Endothelial cell of hepatic sinusoid (primary cell): ENCODE data around the gene PRR35.

Experiments used
- in situ Hi-C: cut with HindIII; loops from 2 replicates; pipeline ENCODE4 v1.10.0; 2017; ENCODE audit warnings: low sequenced_read_pairs

PRR35 gene

DNA sequence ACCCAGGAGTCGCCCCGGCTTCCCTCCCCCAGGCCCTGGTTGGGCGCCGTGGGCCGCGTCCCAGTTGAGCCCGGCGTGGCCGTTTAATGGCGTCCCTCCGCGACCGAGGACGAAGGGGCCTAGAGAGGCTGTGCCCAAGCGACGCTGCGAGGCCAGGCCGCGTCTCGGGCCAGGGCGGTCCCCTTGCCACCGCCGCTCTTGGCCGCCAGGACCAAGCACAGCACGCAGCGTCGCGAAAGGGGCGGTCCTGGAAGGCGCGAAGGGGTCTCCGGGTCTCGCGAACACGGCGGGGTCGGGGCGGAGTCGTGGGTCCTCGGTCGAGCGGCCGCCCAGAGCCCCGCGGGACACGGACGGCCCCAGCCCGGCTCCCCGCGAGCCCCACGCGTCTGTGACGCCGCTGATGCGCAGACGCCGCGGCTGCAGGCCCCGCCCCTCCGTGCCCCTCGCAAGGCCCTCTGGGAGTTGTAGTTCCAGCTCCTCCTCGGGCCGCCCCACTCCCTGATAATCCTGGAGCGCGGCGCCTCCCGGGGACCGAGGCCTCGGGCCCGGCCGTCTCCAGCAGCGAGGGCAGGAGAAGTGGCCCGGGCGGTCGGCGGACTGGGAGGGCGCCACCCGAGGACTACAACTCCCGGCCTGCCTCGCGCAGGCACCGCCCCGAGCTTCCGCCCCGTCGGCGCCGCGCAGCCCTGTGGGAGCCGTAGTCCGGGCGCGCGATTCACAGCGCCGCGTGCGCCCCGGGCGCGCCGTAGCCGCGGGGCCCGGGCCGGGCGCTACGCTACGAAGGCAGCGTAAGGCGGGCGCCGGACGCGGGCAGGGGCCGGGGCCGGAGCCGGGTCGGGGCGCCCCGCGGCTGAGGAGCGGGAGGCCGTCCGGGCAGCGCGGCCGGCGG is 32.9 kb upstream of the PRR35 start, which contains the start of gene CAPN15:
Gene CAPN15 (plus strand): TSS at position 698 of the 889 bp plus-strand sequence. CDS start 19,127 bp downstream, outside the sequence.
- in situ Hi-C loops = loop anchor here (25.0 kb wide), 1 partner anchor 110 kb away; the partner anchor contains the start of genes MCRIP2, METTL26, WDR90 and WFIKKN1

GRCh38 chr16:528111-529011 is 31.8 kb upstream of the PRR35 start:
- in situ Hi-C loops = loop anchor here (25.0 kb wide), 1 partner anchor 109 kb away; the partner anchor contains the start of genes MCRIP2, METTL26, WDR90 and WFIKKN1

- in situ Hi-C loops = loop anchor here (25.0 kb wide), 1 partner anchor 108 kb away; the partner anchor contains the start of genes MCRIP2, METTL26, WDR90 and WFIKKN1
Observed at GRCh38 chr16:529012-529575, 31.1 kb upstream of the PRR35 start.

- in situ Hi-C loops = loop anchor here (25.0 kb wide), 1 partner anchor 107 kb away; the partner anchor contains the start of genes MCRIP2, METTL26, WDR90 and WFIKKN1
Observed at GRCh38 chr16:530111-530817, 29.9 kb upstream of the PRR35 start.

- in situ Hi-C loops = loop anchor here (25.0 kb wide), 1 partner anchor 106 kb away; the partner anchor contains the start of genes MCRIP2, METTL26, WDR90 and WFIKKN1
Observed at GRCh38 chr16:531494-532125, 28.6 kb upstream of the PRR35 start.

DNA sequence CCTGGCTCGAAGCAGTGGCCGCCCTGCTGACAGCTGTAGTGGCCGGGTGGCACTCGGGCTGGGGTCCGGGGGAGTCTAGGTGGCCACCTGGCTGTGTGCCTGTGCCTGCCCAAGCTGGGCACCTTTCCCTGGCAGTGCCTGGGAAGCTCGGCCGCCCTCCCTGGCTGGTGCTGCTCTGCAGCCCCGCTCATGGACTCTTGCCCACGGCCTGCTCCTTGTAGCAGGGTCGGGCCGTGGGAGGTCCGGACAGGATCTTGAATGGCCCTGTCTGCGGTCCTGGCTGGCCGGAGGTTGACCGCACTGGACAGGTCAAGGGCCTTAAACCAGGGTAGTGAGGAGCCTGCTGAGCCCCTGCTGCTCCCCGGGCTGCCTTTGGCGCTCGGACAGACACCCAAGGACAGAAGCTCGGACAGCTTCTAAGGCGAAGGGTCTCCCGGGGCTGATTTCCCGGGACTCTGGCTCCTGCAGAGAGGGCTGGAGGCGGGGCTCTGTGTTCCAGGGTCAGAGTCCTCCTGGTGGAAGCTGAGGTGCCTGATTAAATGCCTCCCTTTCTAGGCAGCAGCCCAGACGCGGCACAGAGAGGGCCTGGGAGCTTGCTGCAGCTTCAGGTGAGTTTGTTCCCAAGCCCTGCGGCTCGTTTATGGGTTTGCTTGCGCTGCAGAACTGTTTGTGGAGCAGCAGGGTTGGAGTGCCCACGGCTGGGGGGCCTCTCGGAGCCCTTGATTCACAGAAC is 26.6 kb upstream of the PRR35 start:
- in situ Hi-C loops = loop anchor here (25.0 kb wide), 1 partner anchor 104 kb away; the partner anchor contains the start of genes MCRIP2, METTL26, WDR90 and WFIKKN1

- in situ Hi-C loops = loop anchor here (25.0 kb wide), 1 partner anchor 103 kb away; the partner anchor contains the start of genes MCRIP2, METTL26, WDR90 and WFIKKN1
Observed at GRCh38 chr16:534135-534534, 26.1 kb upstream of the PRR35 start.

GRCh38 chr16:534856-535445 is 25.2 kb upstream of the PRR35 start:
- in situ Hi-C loops = loop anchor here (25.0 kb wide), 1 partner anchor 102 kb away; the partner anchor contains the start of genes MCRIP2, METTL26, WDR90 and WFIKKN1

GRCh38 chr16:535446-536405 is 24.5 kb upstream of the PRR35 start:
- in situ Hi-C loops = loop anchor here (25.0 kb wide), 1 partner anchor 102 kb away; the partner anchor contains the start of genes MCRIP2, METTL26, WDR90 and WFIKKN1

GRCh38 chr16:536746-537145 is 23.4 kb upstream of the PRR35 start:
- in situ Hi-C loops = loop anchor here (25.0 kb wide), 1 partner anchor 101 kb away; the partner anchor contains the start of genes MCRIP2, METTL26, WDR90 and WFIKKN1

- in situ Hi-C loops = loop anchor here (25.0 kb wide), 1 partner anchor 100 kb away; the partner anchor contains the start of genes MCRIP2, METTL26, WDR90 and WFIKKN1
Observed at GRCh38 chr16:537415-538335, 22.5 kb upstream of the PRR35 start.

DNA sequence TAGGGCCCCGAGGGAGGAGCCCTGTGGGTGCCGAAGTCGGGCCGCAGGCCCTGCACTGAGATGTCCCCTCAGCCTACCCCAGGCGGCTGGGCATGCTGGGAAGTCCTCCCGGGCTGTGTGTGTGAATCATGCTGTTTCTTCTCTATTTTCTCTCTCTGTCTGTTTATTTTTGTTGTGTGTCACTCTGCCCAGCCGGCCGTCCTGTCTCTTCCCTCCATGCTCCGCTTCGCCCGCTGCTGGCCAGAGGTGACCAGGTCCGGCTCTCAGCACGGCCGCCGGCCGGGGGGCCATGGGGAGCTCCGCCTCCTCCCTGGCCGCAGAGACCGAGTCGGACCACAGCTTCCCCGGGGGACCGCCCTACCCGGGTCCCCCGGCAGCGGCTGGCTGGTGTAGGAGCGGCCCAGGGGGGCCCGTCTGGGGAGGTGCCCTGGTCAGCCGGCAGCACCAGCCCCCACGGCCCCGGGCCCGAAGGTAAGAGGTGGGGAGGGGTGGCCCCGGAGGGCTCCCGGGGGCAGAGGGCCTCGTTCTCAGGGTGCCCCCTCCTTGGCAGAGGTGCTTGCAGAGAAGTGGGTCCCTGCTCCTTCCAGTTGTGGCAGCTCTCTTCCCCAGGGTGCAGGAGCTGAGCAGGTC is 20.2 kb upstream of the PRR35 start:
- in situ Hi-C loops = loop anchor here (25.0 kb wide), 1 partner anchor 97 kb away; the partner anchor contains the start of genes MCRIP2, METTL26, WDR90 and WFIKKN1

GRCh38 chr16:540645-541340 is 19.4 kb upstream of the PRR35 start:
- in situ Hi-C loops = loop anchor here (25.0 kb wide), 1 partner anchor 97 kb away; the partner anchor contains the start of genes MCRIP2, METTL26, WDR90 and WFIKKN1
